ENCODE data around the gene SNTB2. TPM values are rescaled to one million over a fixed set of nuclear protein-coding genes. Genes with fewer than 3 reads are reported as not detected.
"Not testable (repeated sequence)": the region's sequence is repeated elsewhere in the genome, so short reads cannot be mapped to it uniquely, and the experiment has no call there.

Gene SNTB2
- 20.9 and 48.2 TPM in 2 replicates for total RNA-seq (2014; rRNA removed; shearing (Covaris generic))

- DNase-seq (ENCODE audit: low read depth): peak; percentile 93
These were observed at the start of gene SNTB2 for GRCh38 chr16:69186642-69187445. Gene SNTB2, plus strand, starts transcription at chr16:69187164. Its CDS starts 3 bp downstream, at chr16:69187167.

- no peak for DNase-seq (ENCODE audit: low read depth)
These were observed 48.4 kb upstream of the SNTB2 start for GRCh38 chr16:69138608-69139007.

GRCh38 chr16:69139464-69139863, 47.5 kb upstream of the SNTB2 start:
- DNase-seq (ENCODE audit: low read depth): not testable (repeated sequence)

GRCh38 chr16:69141014-69141413, 46.0 kb upstream of the SNTB2 start:
- no peak for DNase-seq (ENCODE audit: low read depth)

DNA sequence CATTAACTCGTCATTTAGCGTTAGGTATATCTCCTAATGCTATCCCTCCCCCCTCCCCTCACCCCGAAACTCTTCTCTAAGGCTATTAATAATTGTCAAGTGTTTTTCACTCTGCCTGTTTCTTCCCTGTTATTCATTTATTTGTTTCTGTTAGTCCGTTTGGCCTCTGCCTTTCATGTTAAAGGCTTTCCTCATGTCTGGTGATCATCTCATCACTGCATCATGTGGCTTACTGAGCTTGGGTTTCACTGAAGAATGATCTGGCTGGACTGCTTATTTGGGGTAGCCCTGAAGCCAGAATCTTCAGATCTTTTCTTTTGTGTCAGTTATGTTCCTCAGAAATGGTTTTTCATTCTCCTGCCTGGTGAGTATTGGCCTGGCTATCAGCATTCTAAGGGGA, 45.0 kb upstream of the SNTB2 start:
- no peak for DNase-seq (ENCODE audit: low read depth)

GRCh38 chr16:69143116-69143515, 43.8 kb upstream of the SNTB2 start:
- no peak for DNase-seq (ENCODE audit: low read depth)

DNA sequence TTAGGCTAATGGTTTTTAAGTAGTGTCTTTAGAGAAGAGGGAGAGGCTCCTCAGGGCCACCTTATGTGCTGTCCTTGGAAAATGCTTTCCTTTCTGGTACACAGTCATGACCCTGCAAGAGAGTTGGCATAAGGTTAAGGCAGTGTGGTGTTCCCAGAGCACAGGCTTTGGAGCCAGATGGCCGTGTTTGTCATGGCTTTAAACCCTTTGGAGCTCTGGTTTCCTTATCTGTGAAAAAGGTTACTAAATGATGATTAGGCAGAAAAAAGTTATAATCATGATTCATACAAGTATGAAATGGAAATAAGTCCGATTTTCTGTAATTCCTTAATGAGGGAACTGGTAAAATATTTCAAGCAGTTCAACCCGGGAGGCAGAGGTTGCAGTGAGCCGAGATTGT, 41.3 kb upstream of the SNTB2 start:
- DNase-seq (ENCODE audit: low read depth): no peak

DNA sequence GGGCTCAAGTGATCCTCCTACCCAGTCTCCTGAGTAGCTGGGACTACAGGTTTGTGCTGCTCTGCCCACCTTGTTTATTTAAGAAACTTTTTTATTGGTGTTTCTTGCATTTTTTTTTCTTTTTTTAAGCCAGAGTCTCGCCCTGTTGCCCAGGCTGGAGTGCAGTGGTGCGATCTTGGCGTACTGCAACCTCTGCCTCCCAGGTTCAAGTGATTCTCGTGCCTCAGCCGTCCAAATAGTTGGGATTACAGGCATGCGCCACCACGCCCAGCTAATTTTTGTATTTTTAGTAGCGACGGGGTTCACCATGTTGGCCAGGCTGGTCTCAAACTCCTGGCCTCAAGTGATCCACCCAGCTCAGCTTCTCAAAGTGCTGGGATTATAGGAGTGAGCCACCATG, 37.3 kb upstream of the SNTB2 start:
- DNase-seq (ENCODE audit: low read depth): not testable (repeated sequence)

DNA sequence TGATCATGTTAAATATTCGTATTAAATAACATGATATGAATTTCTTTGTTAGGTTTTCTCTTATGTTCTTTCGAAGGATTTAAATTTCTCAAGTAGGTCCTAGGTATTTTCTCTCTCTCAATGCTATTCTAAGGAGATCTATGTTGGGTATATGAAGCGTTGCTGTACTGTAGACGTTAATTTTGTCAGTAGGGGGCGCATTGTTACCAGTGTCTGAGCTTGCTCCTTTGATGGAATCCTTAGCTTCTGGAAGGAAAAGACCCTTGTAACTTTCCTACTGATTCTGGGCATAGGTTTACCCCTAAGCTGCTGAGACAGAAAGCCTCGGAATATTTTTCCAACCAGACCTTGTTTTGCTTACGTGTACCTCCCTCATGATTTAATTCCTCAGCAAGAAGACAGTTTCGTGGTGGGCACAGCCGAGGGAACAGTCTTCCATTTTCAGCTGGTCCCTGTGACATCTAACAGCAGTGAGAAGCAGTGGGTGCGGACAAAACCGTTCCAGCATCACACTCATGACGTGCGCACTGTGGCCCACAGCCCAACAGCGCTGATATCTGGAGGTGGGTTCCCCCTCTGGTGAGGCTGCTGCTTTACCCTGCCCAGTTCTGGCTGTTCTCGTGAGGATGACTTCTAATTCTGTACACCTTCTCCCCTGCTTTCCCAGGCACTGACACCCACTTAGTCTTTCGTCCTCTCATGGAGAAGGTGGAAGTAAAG, 36.7 kb upstream of the SNTB2 start:
- DNase-seq (ENCODE audit: low read depth): peak; percentile 75

- no peak for DNase-seq (ENCODE audit: low read depth)
These were observed 29.8 kb upstream of the SNTB2 start for GRCh38 chr16:69157196-69157595.

DNA sequence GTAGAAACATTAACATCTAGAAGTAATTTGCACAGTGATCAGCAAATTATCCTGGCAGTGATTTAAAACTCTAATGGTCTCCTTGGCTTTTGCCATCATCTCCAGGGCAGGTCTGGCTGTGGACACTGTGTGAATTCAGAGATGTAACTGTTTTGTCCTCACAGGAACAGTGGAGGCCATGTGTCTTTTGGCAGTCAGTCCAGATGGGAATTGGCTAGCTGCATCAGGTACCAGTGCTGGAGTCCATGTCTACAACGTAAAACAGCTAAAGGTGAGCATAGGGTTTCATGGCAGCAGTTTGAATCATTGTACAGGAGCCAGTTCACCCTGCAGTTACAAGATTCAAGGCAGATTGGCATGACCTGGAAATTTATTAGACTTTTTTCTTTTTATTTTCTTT, 26.8 kb upstream of the SNTB2 start:
- DNase-seq (ENCODE audit: low read depth): no peak

DNA sequence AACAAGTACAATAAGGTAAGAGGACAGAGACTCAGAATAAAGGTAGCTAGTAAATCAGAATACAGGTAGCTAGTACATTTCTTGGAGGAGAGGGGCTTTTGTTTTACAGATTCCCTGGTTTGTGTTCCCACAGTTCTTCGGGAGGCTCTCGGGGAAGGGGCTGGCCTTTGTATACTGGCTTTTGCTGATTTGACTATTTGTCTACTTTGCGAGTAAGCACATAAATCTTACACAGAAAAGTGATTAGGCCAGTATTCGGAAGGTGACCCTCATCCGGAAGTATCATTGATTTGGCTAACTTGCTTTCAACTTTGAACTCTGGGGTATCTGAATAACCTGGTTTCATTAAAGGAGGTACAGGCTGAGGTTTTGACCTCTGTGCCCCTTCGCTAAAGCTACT, 21.4 kb upstream of the SNTB2 start:
- no peak for DNase-seq (ENCODE audit: low read depth)

DNA sequence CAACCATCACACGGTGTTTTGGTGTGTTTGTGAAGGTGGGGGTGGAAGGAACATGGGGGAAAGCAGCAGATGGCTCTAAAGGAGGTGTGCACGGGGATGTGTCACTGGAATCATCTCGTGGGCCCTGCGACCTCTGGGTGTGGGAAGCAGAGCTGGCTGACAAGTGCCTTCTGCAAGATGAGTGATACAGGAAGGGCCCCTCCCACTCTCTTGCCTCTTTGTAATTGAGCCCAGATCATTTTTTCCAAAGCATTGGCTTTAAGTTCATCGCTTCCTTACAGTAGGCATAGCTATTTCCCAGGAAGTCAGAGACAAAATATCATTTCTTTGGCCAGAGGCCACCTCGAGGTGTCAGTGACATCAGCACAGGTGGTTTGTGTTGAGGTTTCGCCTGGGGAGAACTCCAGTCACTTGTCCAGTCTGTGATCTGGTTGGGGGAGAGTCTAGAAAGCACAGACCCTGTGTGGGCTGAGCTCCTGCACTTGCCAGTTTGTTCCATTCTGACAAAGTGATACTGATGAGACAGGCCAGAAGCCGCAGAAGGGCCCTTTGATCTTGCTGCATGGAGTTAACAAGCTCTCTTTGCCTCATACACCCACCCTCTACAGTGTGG, 20.6 kb upstream of the SNTB2 start:
- peak; percentile 65 for DNase-seq (ENCODE audit: low read depth)

- peak; percentile 71 for DNase-seq (ENCODE audit: low read depth)
These were observed 19.7 kb upstream of the SNTB2 start for GRCh38 chr16:69166946-69167930.

DNA sequence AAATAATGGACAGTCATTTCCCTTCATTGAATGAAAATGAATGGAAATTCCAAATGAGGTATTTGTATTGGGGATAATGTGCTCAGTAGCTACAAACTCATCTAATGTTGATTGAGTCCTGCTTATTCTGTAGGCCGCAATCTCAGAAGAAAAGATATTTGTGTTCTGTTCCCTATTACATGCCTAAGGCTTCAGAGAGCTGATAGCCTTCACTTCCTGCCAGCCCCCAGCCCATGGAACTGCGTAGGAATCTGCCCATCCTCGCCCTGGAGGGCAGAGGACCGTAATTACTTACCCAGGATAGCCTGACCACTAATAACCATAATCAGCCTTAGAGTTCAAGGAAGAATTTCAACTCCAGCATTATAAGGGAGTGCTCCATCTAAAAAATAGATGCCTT, 17.9 kb upstream of the SNTB2 start:
- no peak for DNase-seq (ENCODE audit: low read depth)

GRCh38 chr16:69169607-69170352, 17.2 kb upstream of the SNTB2 start:
- DNase-seq (ENCODE audit: low read depth): no peak

- peak; percentile 78 for DNase-seq (ENCODE audit: low read depth)
These were observed 15.5 kb upstream of the SNTB2 start for GRCh38 chr16:69171325-69172084.

DNA sequence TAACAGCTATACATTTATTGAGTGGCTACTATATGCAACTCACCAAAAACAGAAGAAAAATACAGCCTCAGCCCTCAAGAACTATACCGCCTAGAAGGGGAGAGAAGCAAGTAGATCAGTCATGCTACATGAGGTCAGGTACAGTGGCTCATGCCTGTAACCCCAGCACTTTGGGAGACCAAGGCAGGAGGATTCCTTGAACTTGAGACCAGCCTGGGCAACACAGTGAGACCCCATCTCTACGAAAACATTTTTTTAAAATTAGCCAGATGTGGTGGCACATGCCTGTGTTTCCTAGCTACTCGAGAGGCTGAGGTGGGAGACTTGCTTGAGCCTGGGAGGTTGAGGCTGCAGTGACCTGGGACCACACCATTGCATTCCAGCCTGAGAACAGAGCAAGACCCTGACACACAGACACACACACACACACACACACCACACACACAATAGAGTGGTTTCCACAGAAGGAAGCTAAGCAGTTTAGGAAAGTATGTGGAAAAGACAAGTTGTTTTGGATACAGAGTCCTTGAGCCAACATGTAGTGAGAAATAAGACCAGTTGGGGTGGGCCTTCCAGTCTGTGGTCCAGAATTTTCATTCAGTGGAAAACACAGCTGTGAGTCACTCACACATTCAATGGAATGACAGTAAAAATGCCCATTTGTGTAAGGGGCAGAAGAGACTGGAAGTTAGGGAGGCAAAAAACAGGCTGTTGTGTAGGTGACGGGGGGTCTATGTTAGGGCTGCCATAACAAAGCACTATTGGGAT, 10.7 kb upstream of the SNTB2 start:
- peak; percentile 85 for DNase-seq (ENCODE audit: low read depth)

DNA sequence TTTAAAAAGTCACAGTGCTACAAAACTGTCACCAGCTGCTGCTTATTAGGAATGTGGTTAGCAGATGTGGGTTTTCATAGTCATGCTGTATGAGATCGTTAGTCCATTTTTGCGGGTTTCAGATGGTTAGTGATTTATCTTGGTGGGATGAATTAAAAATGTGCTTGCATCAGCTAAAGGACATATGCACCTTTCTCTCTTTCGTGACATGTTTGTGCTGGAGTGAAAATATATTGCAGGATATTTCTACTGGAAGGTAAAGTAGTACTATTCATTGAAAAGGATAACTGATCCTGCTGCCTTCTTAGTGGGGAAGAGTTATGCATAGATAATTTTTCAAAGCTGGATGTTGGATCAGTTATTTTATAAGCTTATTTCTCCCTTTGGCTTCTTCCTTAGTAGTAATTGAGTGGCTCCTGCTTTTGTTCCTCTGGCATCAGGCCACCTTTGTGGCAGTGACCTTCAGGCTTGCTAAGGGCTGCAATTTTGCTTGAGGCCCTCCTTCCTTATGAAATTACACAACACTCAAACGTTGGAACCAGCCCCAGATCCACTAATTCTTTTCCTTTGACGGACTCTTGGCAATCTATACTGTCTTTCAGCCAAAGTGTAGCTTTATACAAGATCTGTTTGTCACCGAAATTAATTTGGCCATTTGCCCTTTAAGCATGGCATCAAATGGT, 7.5 kb upstream of the SNTB2 start:
- DNase-seq (ENCODE audit: low read depth): peak; percentile 97

Measured in M059J (cell line).